ENCODE results near the gene ABLIM2. TPM values are rescaled to one million over a fixed set of nuclear protein-coding genes. Genes with fewer than 3 reads are reported as not detected.

Gene ABLIM2
- total and polyA plus RNA-seq, 2 of the 4 experiments (the other 2 are of a cell fraction) = under 0.01 to 0.10 TPM

DNA sequence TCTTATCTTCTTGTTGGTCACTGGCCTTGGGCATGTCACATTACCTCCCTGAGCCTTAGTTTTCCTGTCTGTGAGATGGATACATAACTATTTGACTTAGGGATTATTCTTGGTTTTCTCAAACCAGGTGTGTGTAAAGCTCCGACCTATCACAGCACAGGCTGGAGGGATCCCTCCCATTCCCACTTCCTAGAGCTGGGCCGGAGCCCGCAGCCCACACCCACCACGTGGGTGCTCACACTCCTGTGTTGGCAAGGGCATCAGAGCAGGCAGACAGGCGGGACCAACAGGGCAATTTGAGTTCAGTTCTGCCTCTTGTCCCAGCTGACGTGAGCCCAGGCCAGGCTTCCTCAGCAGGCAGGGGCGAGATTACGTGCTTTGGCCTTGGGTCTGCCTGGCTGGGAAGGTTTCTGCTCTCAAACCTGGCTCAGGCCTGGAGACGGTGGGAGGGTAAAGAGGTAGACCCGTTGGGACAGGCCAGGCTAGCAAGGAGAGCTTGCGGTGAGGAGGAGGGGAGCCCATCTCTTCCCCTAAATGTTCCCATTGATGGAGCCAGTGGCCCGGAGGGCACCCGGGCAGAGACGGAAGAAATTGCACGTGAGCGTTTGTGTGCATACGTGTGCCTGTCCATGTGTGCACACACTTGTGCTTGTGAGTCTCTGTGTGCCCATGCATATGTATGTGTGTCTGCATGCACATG is 39.7 kb upstream of the ABLIM2 start:
- DNase-seq (no peak), ATAC-seq (ENCODE audit: low read depth) (no peak)
- Histone ChIP-seq H3K9me3 (ENCODE audit: control insufficient read depth, insufficient read depth, low read length) (no peaks in the 10 kb centered on the region), H4K5ac (ENCODE audit: low read depth, low read length) (peak overlapping the region; percentile 84), H3K4me3 (ENCODE audit: insufficient read depth, low read depth, low read length) (no peak overlapping the region), H3K36me3 (ENCODE audit: control insufficient read depth, insufficient read depth, low read length) (no peaks in the 10 kb centered on the region), H3K18ac (ENCODE audit: low read depth, low read length) (no peak overlapping the region), H4K8ac (ENCODE audit: low read depth in 2 of 2, low read length in 2 of 2) (peak overlapping the region; percentile 38 to 75; a peak in 3 of 4 replicates), H3K14ac (replicated peaks; ENCODE audit: low read depth, low read length) (no peak overlapping the region), H2AK9ac (replicated peaks; ENCODE audit: low read depth, low read length, poor library complexity) (peak overlapping the region; percentile 37), H2BK120ac (ENCODE audit: low read depth, low read length) (no peak overlapping the region; the same call in none of the 2 replicates), H2AK5ac (ENCODE audit: low read depth, low read length) (peak overlapping the region; percentile 87; the same call in 1 of the 2 replicates), H3K27ac (ENCODE audit: insufficient read depth, low read length) (no peak overlapping the region; the same call in 1 of the 2 replicates), H4K20me1 (ENCODE audit: insufficient read depth, low read length) (no peaks in the 10 kb centered on the region), H3K56ac (ENCODE audit: extremely low read depth, insufficient read depth, low read length) (no peak overlapping the region), H3K4me1 (ENCODE audit: control insufficient read depth, insufficient read depth, low read length) (peaks cover 14% of the 10 kb centered on the region), H2BK20ac (ENCODE audit: low read depth, low read length) (no peak overlapping the region), H4K91ac (ENCODE audit: insufficient read depth, low read depth, low read length) (peak overlapping the region; percentile 13; the same call in 1 of the 2 replicates), H3K9me1 (ENCODE audit: insufficient read depth, low read length) (peaks cover 10% of the 10 kb centered on the region; the same call in 1 of the 2 replicates), H3K9ac (ENCODE audit: low read depth, low read length) (no peak overlapping the region), H3K79me1 (ENCODE audit: low read depth in 1 of 2, low read length in 2 of 2) (no peaks in the 10 kb centered on the region), H2AFZ (replicated peaks; ENCODE audit: low read length, poor library complexity) (peak overlapping the region; percentile 95), H3K27me3 (ENCODE audit: control insufficient read depth, insufficient read depth, low read length) (peaks cover 21% of the 10 kb centered on the region; the same call in 1 of the 2 replicates), H2BK5ac (ENCODE audit: low read depth, low read length, poor library complexity, severe bottlenecking) (peak overlapping the region; percentile 9), H3K23ac (ENCODE audit: low read depth, low read length) (no peak overlapping the region), H2BK15ac (ENCODE audit: low read depth, low read length) (no peak overlapping the region), H3K4me2 (ENCODE audit: low read depth, low read length) (no peak overlapping the region; the same call in 1 of the 2 replicates), H3K4ac (ENCODE audit: low read depth, low read length) (peak overlapping the region; percentile 64; the same call in 1 of the 2 replicates)
- ChIA-PET POLR2A (ENCODE audit: unreplicated experiment) (no interaction called here), CTCF (interaction anchor here (0.7 to 1.9 kb wide), 3 partner anchors 10 to 396 kb away, joined by 3 to 5 read pairs (median 4); no protein-coding TSS in a partner anchor)
- in situ Hi-C loops (cut with MboI; ENCODE audit: low sequenced_read_pairs) (no loop called here), intact Hi-C loops (cut with micrococcal nuclease) (no loop called here), dilution Hi-C loops (cut with HindIII; ENCODE audit: low sequenced_read_pairs, unreplicated experiment) (no loop called here)
- TF ChIP-seq CHD1 (IDR thresholded peaks at IDR 0.05; ENCODE audit: low read depth, low read length) (no peak), NFE2L2 (IDR thresholded peaks at IDR 0.05; ENCODE audit: low read depth, low read length) (no peak), MAFK (IDR thresholded peaks at IDR 0.05; ENCODE audit: low read depth, low read length) (no peak)
- WGBS, 2 experiments (ENCODE audit: extremely low coverage in 2 of 2, insufficient read length in 1 of 2) = 97% methylated on average over 7 of the region's 17 CpGs; no CpG with 5 or more reads in 1 of the 2 experiments
- no TSS peak for BruUV-seq (replicated peaks)
